NCI-H2227 (cell line): ENCODE results near the gene GOSR1.
"Not testable (repeated sequence)": the region's sequence is repeated elsewhere in the genome, so short reads cannot be mapped to it uniquely, and the experiment has no call there.

Experiments used
- DNase-seq: peaks from one replicate; lab custom pipeline; 2025; ENCODE audit not compliant: unreplicated experiment; lab: John Stamatoyannopoulos, UW

GOSR1 gene

DNA sequence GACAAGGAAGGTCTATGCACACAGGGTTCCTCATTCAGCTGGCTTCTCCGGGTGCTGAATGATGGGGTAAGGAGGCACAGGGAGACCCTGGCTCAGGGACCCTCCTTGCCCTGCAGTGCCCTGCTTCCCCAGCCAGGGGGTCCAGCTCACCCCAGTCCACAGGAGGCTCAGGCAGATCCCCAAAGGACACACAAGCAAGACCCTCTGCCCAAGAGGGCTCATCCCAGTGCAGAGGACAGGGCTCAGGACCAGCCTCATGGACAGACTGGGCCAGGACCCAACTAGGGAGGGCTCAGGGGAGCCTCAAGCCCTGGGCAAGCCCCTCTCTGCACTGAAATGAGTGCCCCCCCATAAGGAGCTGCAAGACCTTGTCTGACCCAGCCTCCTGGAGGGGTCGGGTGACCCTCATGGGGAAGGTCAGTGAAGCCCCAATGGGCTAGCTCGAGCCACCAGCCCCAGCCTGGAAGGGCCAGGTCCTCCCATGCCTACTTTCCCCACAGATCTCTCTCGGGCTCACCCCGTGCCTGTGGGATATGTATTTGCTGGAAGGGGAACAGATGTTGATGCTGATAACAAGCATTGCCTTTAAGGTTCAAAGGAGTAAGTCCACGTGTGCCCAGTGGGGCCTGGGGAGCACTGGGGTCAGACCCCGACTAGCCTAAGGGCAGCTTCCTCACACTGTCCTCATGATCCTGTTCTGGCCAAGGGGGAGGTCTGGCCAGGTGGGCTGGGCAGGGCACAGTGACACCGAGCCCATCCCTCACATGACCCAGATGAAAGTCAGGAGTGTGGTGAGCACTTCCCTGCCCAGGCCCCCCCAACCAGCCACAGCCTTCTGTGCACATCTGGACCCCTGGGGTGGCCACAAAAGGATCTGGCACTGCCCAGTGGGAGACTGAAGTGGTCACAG, 83.2 kb downstream of the GOSR1 start:
- not testable (repeated sequence) for DNase-seq

DNA sequence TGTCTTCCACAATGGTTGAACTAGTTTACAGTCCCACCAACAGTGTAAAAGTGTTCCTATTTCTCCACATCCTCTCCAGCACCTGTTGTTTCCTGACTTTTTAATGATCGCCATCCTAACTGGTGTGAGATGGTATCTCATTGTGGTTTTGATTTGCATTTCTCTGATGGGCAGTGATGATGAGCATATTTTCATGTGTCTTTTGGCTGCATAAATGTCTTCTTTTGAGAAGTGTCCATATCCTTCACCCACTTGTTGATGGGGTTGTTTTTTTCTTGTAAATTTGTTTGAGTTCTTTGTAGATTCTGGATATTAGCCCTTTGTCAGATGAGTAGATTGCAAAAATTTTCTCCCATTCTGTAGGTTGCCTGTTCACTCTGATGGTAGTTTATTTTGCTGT, 84.6 kb downstream of the GOSR1 start:
- DNase-seq: not testable (repeated sequence)

DNA sequence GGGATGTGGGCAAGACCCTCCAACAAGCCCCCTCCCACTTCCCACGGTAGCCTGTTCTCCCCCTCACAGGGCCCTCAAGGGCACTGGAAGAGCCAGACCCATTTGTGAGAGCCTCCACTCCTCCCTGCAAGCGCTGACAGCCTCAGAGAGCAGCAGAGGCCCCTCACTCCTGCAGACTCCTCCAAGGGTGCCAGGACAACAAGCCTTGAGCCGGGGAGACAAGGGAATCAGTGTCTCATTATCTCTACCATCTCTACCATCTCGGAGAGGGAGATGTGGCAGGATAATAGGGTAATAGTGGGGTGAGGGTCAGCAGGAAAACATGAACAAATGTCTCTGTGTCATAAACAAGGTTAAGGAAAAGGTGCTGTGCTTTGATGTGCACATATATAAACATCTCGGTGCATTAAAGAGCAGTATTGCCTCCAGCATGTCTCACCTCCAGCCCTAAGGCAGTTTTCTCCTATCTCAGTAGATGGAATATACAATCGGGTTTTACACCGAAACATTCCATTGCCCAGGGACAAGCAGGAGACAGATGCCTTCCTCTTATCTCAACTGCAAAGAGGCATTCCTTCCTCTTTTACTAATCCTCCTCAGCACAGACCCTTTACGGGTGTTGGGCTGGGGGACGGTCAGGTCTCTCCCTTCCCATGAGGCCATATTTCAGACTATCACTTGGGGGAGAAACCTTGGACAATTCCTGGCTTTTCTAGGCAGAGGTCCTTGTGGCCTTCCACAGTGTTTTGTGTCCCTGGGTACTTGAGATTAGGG, 86.1 kb downstream of the GOSR1 start:
- DNase-seq: not testable (repeated sequence)

GRCh38 chr17:30563905-30564390, 86.7 kb downstream of the GOSR1 start:
- DNase-seq: not testable (repeated sequence)

DNA sequence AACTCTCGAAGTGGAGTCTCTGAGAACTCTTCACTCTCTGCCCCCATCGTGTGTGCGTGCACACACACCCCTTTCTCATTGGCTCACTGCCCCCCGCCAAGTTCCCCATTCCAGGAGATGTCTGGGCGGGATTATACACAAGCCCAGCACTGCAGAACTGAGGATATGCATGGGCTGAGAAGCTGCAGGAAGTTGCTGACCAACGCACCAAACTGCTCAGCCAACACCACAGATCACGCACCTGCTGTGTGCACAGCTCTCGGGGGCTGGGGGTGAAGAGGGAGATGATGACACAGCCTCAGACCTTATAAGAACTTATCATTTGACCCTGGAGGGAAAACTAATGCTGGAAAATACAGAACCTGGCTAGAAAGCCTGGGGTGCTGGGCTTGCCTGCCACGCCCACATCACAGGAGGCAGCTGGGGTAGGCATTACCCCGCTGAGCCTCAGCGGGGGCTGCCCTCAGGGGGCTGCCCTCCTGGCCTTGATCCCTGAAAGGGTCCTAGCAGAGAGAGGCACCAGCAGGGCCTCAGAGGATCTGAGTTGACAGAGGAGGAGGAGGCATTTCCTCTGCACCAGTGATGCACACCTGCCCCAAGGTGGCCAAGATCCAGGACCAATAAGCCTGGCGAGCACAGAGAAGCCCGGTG, 87.3 kb downstream of the GOSR1 start:
- DNase-seq: not testable (repeated sequence)

- no peak for DNase-seq
These were observed 88.1 kb downstream of the GOSR1 start for GRCh38 chr17:30565073-30565935.

DNA sequence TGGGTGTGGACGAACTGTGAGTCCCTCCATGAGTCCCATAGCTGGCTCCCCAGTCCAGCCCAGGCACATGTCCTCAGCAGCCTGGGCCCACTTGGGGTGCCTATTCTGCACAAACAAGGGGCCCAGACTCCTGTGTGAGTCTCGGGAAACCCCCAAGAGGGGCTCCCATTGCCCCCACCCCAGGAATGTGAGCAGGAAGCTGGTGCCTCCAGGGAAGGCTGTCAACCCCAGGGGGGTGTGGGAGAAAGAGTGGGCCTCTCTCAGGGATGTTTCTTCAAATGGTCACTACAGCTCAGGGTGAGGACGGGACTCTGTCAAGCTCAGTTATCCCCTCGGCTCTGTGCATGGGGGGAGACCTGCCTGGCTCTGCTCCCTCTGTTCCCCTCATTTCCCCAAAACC, 88.9 kb downstream of the GOSR1 start:
- not testable (repeated sequence) for DNase-seq

GRCh38 chr17:30566516-30567225, 89.5 kb downstream of the GOSR1 start:
- DNase-seq: not testable (repeated sequence)

DNA sequence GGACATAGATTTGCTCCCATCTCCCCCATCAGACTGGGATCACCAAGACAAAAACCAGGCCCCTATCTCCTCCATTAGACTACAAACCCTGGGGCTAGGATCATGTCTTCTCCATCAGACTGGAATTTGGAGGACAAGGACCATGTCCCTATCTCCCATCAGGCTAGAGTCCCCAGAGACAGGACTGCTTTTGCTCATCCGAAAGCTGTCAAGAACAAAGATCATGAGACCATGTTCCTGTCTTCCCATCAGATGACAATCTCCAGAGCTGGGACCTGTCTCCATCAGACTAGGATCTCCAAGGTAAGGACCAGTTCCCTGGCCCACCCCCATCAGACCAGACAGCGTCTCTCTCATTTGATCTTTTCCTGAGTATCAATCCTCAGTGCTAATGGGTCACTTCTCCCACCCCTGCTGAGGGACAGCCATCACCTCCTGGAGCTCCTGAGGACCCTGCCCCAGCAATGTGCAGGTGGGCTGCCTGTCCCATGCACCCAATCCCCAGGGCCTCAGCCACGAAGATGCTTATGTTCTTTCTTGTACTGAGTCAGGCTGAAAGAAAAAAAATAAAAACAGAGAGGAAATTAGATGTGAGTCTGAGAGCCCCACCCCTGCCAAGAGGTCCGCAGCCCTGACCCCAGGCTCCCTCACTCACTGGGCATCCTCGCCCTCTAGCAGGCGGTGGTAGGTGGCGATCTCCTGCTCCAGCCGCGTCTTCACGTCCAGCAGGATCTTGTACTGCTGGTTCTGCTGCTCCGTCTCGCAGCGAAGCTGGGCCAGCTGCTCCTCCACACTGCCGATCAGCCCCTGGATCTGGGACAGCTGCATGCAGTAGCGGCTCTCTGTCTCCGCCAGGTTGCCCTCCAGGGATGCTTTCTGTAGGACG, 90.3 kb downstream of the GOSR1 start:
- DNase-seq: no peak

- DNase-seq: no peak
These were observed 90.9 kb downstream of the GOSR1 start for GRCh38 chr17:30568117-30568430.

- DNase-seq: not testable (repeated sequence)
These were observed 92.4 kb downstream of the GOSR1 start for GRCh38 chr17:30569531-30570175.

GRCh38 chr17:30570191-30570590, 93.0 kb downstream of the GOSR1 start:
- DNase-seq: no peak

- DNase-seq: no peak
These were observed 93.5 kb downstream of the GOSR1 start for GRCh38 chr17:30570596-30571265.

GRCh38 chr17:30571404-30571803, 94.2 kb downstream of the GOSR1 start:
- DNase-seq: not testable (repeated sequence)

DNA sequence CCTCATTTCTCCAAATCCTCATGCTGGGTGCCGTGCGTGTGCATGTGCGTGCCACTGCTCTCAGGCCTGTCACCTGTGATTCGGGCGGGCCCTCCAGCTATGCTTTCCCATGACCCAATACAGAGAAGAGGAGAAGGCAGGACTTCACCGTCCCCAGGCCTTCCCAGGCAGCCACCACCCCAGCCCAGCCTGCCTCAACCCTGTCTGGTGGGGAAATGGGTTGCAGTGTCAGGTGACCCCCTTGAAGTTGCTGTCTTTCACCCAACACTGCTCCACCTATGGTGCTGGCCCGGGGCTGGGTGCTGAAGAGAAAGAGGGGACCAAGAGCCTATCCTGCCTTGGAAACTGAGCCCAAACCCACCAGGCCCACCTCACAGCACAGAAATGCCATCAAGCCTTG, 94.7 kb downstream of the GOSR1 start:
- no peak for DNase-seq

DNA sequence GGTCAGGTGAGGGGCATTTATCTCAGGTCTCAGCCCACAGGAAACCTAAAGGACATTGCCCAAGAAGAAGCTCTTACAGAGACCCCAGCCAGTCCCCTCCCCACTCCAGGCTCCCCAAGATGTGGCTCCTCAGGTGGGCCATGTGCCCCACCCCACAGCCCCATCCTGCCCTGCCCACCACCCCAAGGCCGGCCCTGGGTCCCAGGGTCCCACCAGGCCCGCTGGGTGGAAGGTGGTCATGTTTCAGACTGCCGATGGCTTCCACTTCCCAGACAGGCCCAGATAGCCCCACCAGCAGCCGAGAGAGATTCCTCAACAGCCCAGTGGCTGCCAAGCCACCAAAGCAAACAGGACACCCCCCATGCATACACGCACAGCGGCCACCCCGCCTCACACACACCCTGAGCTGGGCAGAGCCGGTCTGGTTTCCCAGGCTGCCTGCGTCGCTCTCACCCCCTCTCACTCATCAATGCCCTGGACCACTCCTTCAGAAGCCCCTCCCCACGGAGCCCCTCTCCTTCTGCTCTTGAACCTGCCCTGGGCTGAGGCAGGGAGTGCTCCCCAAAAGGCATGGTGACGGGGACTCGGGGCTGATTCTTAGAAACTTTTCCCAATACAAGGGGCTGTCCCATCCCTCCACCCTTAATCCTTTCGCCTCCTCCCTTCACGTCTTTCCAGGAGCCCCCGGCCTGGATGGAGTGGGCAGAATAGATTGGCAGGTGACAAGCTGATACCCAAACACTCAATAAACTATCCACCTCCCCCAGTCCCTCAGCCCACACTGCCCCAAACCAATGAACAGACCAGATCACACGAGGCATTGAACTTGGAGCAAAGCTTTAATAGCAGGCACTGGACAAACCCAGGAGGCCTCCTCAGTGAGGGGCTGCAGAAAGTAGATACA, 95.7 kb downstream of the GOSR1 start:
- not testable (repeated sequence) for DNase-seq
